Ishikawa (cell line): ENCODE results near the gene MAST4.

Experiments used
- CEBPB ChIP-seq: IDR thresholded peaks from 2 replicates; pipeline ENCODE4 v1.6.1; 2012
- CREB1 ChIP-seq: IDR thresholded peaks from 2 replicates; pipeline ENCODE4 v1.6.1; 2012; ENCODE audit warnings: low read depth
- EGR1 ChIP-seq: IDR thresholded peaks from 2 replicates; pipeline ENCODE4 v1.6.1; 2012
- EP300 ChIP-seq: IDR thresholded peaks from 2 replicates; pipeline ENCODE4 v1.6.1; 2012; ENCODE audit warnings: borderline replicate concordance
- FOXM1 ChIP-seq: IDR thresholded peaks from 2 replicates; pipeline ENCODE4 v1.6.1; 2012; ENCODE audit warnings: low read depth, borderline replicate concordance
- MAX ChIP-seq: IDR thresholded peaks from 2 replicates; pipeline ENCODE4 v1.6.1; 2012
- NFIC ChIP-seq: IDR thresholded peaks from 2 replicates; pipeline ENCODE4 v1.6.1; 2012
- RAD21 ChIP-seq: IDR thresholded peaks from 2 replicates; pipeline ENCODE4 v1.6.1; 2012; ENCODE audit warnings: low read depth
- REST ChIP-seq: IDR thresholded peaks from 2 replicates; pipeline ENCODE4 v1.6.1; 2012; ENCODE audit warnings: low read depth, mild to moderate bottlenecking
- TAF1 ChIP-seq: IDR thresholded peaks from 2 replicates; pipeline ENCODE4 v1.6.1; 2012; ENCODE audit warnings: low read depth, mild to moderate bottlenecking
- TCF12 ChIP-seq: IDR thresholded peaks from 2 replicates; pipeline ENCODE4 v1.6.1; 2012; ENCODE audit warnings: low read depth
- TEAD4 ChIP-seq: IDR thresholded peaks from 2 replicates; pipeline ENCODE4 v1.6.1; 2012
- USF1 ChIP-seq: IDR thresholded peaks from 2 replicates; pipeline ENCODE4 v1.6.1; 2012
- YY1 ChIP-seq: IDR thresholded peaks from 2 replicates; pipeline ENCODE4 v1.6.1; 2012; ENCODE audit warnings: low read depth
- ZBTB7A ChIP-seq: IDR thresholded peaks from 2 replicates; pipeline ENCODE4 v1.6.1; 2012; ENCODE audit warnings: low read depth

Gene MAST4

DNA sequence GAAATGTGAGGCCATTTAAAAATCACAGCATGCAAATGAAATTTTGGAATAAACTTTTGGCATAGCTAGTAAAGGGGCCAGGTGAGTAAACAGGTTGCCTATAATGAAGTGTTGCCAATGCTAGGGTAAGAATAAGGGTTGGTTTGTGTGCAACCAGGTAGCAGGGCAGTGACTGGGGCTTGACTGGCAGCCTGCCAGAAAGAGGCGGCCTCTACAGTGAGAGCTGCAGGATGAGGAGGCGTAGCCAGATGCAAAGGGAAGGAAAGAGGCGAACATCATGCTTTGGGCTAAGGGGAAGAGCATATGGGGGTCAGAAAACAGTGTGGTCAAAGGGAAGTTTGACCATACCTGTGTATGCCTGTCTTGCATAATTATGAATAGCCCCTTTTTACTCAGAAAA, 70.6 kb downstream of the MAST4 start:
- TF ChIP-seq NFIC (peak; percentile 64), EGR1 (no peak)

DNA sequence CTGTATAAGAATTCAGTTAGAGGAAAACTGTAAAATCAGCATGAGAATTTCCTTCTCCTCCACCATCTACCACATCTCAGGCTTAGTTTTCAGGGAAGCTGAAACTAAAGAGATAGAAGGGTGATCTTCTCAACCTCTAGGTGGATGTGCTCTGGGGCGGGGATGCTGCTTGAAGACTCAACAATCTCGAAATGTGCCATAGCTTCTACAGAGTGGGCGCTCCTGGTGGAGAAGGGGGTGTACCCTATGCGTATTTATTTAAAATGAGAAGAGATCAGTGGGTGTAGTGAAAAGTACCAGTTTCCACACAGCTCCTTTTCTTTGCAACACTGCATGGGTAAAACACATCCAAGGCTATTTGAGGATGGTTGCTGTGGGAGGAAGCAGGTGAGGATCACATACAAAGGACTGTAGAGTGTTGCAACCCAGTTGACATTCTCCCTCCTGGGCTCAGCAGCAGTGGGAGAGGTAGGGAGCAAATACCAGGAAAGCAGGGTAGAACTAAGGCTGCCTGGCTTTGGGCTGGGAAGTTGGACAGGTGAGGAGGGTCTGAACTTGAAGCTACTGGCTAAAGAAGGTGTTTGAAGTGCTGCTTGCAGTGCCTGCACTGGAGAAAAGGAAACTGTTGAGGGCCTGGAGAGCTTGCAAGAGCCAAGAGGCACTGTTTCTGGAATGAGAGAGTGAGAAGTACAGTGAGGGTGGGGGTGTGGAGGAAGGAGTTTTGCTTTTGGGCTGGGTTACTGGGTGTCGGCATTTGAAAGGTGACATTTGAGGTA, 73.1 kb downstream of the MAST4 start:
- TF ChIP-seq NFIC (no peak), TAF1 (no peak), CREB1 (no peak), USF1 (no peak), ZBTB7A (no peak), CEBPB (no peak), FOXM1 (no peak), EGR1 (no peak), TCF12 (no peak)

GRCh38 chr5:66669862-66670195, 73.6 kb downstream of the MAST4 start:
- no peak for TF ChIP-seq RAD21
- no peak for TF ChIP-seq CEBPB
- TF ChIP-seq TEAD4, result no peak
- no peak for TF ChIP-seq EP300
- no peak for TF ChIP-seq YY1
- TF ChIP-seq ZBTB7A, result no peak
- no peak for TF ChIP-seq TCF12
- TF ChIP-seq USF1, result no peak

- TF ChIP-seq RAD21 (no peak), TCF12 (no peak), CREB1 (no peak), YY1 (no peak), ZBTB7A (no peak), TAF1 (no peak), USF1 (no peak), TEAD4 (no peak), EP300 (no peak), REST (no peak), FOXM1 (no peak), NFIC (no peak), EGR1 (no peak), MAX (no peak)
Measured at GRCh38 chr5:66671305-66671704, 75.1 kb downstream of the MAST4 start.

- no peak for TF ChIP-seq REST
- no peak for TF ChIP-seq CREB1
Measured at GRCh38 chr5:66674802-66675201, 78.6 kb downstream of the MAST4 start.

DNA sequence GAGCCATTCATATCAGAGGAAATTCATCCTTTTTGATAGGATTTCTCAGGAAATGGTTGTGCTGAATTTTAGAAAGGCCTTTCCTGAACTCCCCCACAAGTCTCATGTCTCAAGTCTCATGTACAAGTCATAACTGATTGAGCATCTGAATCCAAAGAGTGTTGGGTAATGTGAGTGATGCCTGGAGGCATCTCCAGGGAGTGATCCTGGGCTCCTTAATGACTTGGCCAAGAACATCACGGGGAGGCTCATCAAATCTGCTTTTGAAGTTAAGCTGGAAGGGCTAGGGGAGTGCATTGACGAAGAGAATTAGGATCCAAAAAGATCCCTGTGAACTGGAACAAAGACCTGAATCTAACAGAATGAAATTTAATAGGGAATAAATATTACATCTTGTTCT, 79.2 kb downstream of the MAST4 start:
- no peak for TF ChIP-seq YY1
- no peak for TF ChIP-seq NFIC
- TF ChIP-seq EGR1, result no peak
- TF ChIP-seq RAD21, result no peak
- no peak for TF ChIP-seq TEAD4
- TF ChIP-seq TAF1, result no peak
- no peak for TF ChIP-seq ZBTB7A
- no peak for TF ChIP-seq FOXM1
- TF ChIP-seq CREB1, result no peak
- TF ChIP-seq TCF12, result no peak
- TF ChIP-seq USF1, result no peak
- TF ChIP-seq REST, result no peak
- no peak for TF ChIP-seq EP300
- TF ChIP-seq CEBPB, result no peak
- TF ChIP-seq MAX, result no peak
